ENCODE measurements around the gene ICA1.

- TF ChIP-seq CTCF (IDR thresholded peaks at IDR 0.05; ENCODE audit: extremely low read depth in 1 of 2, insufficient read depth in 1 of 2, low read depth in 1 of 2, low read length in 2 of 2) (no peak), EZH2 (IDR thresholded peaks at IDR 0.05; ENCODE audit: borderline replicate concordance, low read depth, low read length, severe bottlenecking) (no peak), POLR2A (IDR thresholded peaks at IDR 0.05; ENCODE audit: low read depth, low read length) (no peak), MAX (IDR thresholded peaks at IDR 0.05; ENCODE audit: insufficient read depth, insufficient read length) (no peak), POLR2AphosphoS5 (IDR thresholded peaks at IDR 0.05; ENCODE audit: insufficient read depth, low read depth, low read length) (no peak)
Measured at GRCh38 chr7:8214244-8214824, 47.6 kb downstream of the ICA1 start.

Measured in endothelial cell of umbilical vein (primary cell).